ENCODE results near the gene CISH. TPM values are rescaled to one million over a fixed set of nuclear protein-coding genes. Genes with fewer than 3 reads are reported as not detected.

Gene CISH
- total RNA-seq, 1 donor from 2014 or later = 2.6 TPM

DNA sequence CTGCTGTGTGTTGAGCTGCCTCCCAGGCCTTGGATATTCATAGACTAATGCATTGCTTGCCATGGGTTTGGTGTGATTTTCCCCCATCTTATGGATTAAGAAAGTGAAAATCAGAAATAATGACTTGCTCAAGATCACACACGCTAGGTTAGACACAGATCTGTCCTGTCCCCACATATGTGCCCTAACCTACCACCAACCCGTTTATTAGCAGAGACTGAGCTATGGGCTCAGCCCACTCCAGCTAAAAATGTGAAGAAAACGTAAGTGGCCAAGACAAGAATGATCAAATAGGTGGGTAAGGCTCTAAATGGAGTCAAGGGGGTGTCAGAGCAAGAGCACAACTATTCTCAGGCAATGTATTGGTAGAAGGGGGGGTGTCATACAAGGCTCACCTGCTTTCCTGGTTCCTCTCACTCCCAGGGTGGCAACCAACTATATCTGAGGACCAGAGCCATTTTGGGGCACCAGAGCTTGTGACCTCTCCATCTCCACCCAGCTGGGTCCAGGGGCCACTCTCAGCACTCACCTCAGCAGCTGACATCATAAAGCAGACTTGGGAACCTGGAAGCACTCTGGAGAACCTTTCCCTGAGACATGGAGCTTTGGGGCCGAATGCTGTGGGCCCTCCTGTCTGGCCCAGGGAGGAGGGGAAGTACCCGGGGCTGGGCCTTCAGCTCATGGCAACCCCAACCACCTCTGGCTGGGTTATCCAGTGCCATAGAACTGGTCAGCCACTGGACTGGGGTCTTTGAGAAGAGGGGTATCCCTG is 40.9 kb downstream of the CISH start:
- Mint-ChIP-seq H3K27ac (ENCODE audit: unreplicated experiment) (peak overlapping the region; percentile 73), H3K4me3 (ENCODE audit: unreplicated experiment) (peak overlapping the region; percentile 93), H3K36me3 (ENCODE audit: low read depth, unreplicated experiment) (peaks cover 11% of the 10 kb centered on the region), H3K27me3 (ENCODE audit: unreplicated experiment) (peaks cover 14% of the 10 kb centered on the region), H3K4me1 (ENCODE audit: unreplicated experiment) (peaks cover 18% of the 10 kb centered on the region), H3K9me3 (ENCODE audit: unreplicated experiment) (no peaks in the 10 kb centered on the region)
- DNase-seq (ENCODE audit: low spot score) = no peak
- TF ChIP-seq CTCF (IDR thresholded peaks at IDR 0.05; ENCODE audit: unreplicated experiment) = no peak

DNA sequence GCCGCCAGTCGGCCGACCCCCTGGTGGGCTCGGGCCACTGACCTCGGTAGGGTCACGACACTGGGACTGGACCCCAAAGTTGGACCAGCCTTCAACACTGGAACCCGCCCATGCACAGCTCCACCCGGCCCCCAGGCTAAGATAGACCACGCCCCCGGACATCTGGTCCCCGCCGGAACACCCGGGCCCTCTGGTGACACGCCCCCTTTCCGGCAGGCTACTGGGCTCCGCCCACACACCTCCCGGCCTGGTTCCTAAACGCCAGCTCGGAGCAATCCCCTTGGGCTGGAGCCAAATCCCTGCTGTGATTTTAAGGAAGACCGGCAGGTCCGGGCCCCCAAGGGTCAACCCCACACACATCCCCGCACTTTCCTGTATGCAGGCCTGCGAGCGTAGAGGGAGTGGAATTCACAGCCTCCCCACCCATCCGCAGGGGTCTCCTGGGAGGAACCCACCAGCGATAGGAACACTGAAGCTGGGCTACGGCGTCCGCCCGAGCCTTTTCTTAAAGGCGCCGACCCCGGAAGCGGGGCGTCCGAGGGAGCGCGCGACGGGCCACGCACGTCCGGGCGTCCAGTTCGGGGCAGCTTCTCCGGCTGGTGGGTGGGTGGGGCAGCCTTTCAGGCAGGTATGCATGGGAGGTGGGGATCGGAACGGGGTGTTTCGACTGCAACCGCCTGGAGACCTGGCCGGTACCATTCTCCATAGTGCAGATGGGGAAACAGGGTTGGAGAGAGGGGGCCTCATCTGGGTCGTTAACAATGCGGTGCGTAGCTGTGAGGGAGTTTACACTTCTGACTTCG is 42.4 kb downstream of the CISH start, which contains the start of gene HEMK1:
HEMK1 (plus strand) TSS at position 576 of the 803 bp plus-strand sequence. CDS start 1,583 bp downstream, outside the sequence.
- TF ChIP-seq CTCF (IDR thresholded peaks at IDR 0.05; ENCODE audit: unreplicated experiment) = no peak
- H3K4me3 Mint-ChIP-seq (ENCODE audit: unreplicated experiment) = peak within 1 kb of the TSS; percentile 93
- H3K9me3 Mint-ChIP-seq (ENCODE audit: unreplicated experiment) = no peaks in the 10 kb centered on the region
- peak; percentile 90 for DNase-seq (ENCODE audit: low spot score)
- H3K27me3 Mint-ChIP-seq (ENCODE audit: unreplicated experiment) = peaks cover 19% of the 10 kb centered on the region
- peak within 1 kb of the TSS; percentile 75 for H3K27ac Mint-ChIP-seq (ENCODE audit: unreplicated experiment)
- peaks cover 15% of the 10 kb centered on the region for H3K36me3 Mint-ChIP-seq (ENCODE audit: low read depth, unreplicated experiment)
- H3K4me1 Mint-ChIP-seq (ENCODE audit: unreplicated experiment) = peaks cover 18% of the 10 kb centered on the region

- peaks cover 18% of the 10 kb centered on the region for H3K4me1 Mint-ChIP-seq (ENCODE audit: unreplicated experiment)
- H3K27ac Mint-ChIP-seq (ENCODE audit: unreplicated experiment) = no peak within 1 kb of the TSS
- peaks cover 17% of the 10 kb centered on the region for H3K27me3 Mint-ChIP-seq (ENCODE audit: unreplicated experiment)
- H3K36me3 Mint-ChIP-seq (ENCODE audit: low read depth, unreplicated experiment) = peaks cover 12% of the 10 kb centered on the region
- H3K4me3 Mint-ChIP-seq (ENCODE audit: unreplicated experiment) = peak within 1 kb of the TSS; percentile 89
- TF ChIP-seq CTCF (IDR thresholded peaks at IDR 0.05; ENCODE audit: unreplicated experiment) = no peak
- peak; percentile 80 for DNase-seq (ENCODE audit: low spot score)
- no peaks in the 10 kb centered on the region for H3K9me3 Mint-ChIP-seq (ENCODE audit: unreplicated experiment)
Measured at GRCh38 chr3:50567386-50568167, 44.0 kb downstream of the CISH start, which contains the start of gene C3orf18. C3orf18 (minus strand) TSS chr3:50567747; CDS start chr3:50565699, 2,048 bp downstream.

DNA sequence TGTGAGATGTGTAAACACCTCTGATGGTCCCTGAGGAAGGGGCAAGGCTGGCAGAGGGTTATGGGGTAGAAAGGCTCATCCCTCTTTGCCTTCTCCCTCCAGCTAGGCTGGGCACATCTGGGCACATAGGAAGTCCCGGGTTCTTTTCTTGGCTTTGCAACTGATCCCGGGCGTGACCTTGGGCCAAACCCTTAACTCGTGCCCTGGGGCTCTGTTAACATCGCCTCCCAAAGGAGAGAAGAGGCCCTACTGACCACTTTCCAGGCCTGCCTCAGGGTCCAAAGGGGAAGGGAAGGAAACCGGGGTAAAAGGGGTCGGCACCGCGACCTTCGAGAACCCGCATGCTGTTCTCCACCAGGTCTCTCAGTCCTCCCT is 44.6 kb downstream of the CISH start:
- peaks cover 17% of the 10 kb centered on the region for H3K27me3 Mint-ChIP-seq (ENCODE audit: unreplicated experiment)
- peaks cover 12% of the 10 kb centered on the region for H3K36me3 Mint-ChIP-seq (ENCODE audit: low read depth, unreplicated experiment)
- no peak for TF ChIP-seq CTCF (IDR thresholded peaks at IDR 0.05; ENCODE audit: unreplicated experiment)
- no peak for DNase-seq (ENCODE audit: low spot score)
- peaks cover 18% of the 10 kb centered on the region for H3K4me1 Mint-ChIP-seq (ENCODE audit: unreplicated experiment)
- H3K4me3 Mint-ChIP-seq (ENCODE audit: unreplicated experiment) = no peak overlapping the region
- no peak overlapping the region for H3K27ac Mint-ChIP-seq (ENCODE audit: unreplicated experiment)
- no peaks in the 10 kb centered on the region for H3K9me3 Mint-ChIP-seq (ENCODE audit: unreplicated experiment)
